RWPE2 (cell line): ENCODE results near the gene MLIP.

Experiments
- ATAC-seq: fragments of 200-7000 bp; cut with Tn5 transposase; 3 replicates; pipeline ENCODE4 v1.9.1; 2021; ENCODE audit warnings: low read depth
- DNase-seq: peaks from one replicate; pipeline ENCODE4 v3.0.0-alpha.2; 2020; ENCODE audit warnings: low spot score
- H3K27ac ChIP-seq: fragments of 450-650 bp; 2 replicates; pipeline ENCODE4 v1.5.1; 2017; ENCODE audit warnings: mild to moderate bottlenecking; ENCODE audit not compliant: poor library complexity, severe bottlenecking
- H3K27me3 ChIP-seq: fragments of 250-450 bp; sonication (Bioruptor Pico); 2 replicates; pipeline ENCODE4 v1.5.1; 2021; ENCODE audit warnings: mild to moderate bottlenecking, moderate library complexity; ENCODE audit not compliant: insufficient read depth, poor library complexity, severe bottlenecking
- H3K36me3 ChIP-seq: fragments of 250-450 bp; sonication (Bioruptor Pico); 2 replicates; pipeline ENCODE4 v1.5.1; 2020; ENCODE audit warnings: low read depth, mild to moderate bottlenecking, moderate library complexity
- H3K4me1 ChIP-seq: fragments of 250-450 bp; sonication (Bioruptor Pico); 2 replicates; pipeline ENCODE4 v1.5.1; 2021; ENCODE audit warnings: mild to moderate bottlenecking, moderate library complexity; ENCODE audit not compliant: insufficient read depth, poor library complexity, severe bottlenecking
- H3K4me3 ChIP-seq: fragments of 250-450 bp; sonication (Bioruptor Pico); 2 replicates; pipeline ENCODE4 v1.5.1; 2021; ENCODE audit warnings: mild to moderate bottlenecking, moderate library complexity; ENCODE audit not compliant: severe bottlenecking
- H3K9me3 ChIP-seq: fragments of 250-450 bp; sonication (Bioruptor Pico); 2 replicates; pipeline ENCODE4 v1.5.1; 2021; ENCODE audit warnings: mild to moderate bottlenecking, moderate library complexity; ENCODE audit not compliant: severe bottlenecking
- TF ChIP-seq, protein P1 (sequence below): fragments of 450-650 bp; IDR thresholded peaks from one replicate; pipeline ENCODE4 v1.5.1; 2017; ENCODE audit warnings: mild to moderate bottlenecking, moderate library complexity; ENCODE audit not compliant: poor library complexity, severe bottlenecking

MLIP gene

DNA sequence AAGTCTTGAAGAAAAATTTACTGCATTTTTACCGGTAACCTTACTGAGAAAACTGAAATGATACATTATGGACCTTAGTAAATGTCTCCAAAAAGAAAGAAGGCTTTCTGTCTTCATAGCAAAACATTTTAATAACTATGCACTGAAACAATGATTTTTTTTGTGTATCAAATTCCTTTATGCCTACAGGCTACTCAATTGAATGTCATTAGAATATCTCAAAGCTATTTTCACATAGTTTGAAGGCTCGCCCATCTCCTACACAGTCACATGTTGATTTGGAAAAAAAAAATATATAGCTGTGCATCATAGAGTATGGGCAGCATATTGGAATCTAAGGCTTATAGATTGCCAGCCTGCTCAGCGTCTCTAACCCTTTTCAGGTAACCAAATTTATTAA is 12.0 kb upstream of the MLIP start:
- no peaks in the 10 kb centered on the region for H3K36me3 ChIP-seq
- TF ChIP-seq, protein P1, sequence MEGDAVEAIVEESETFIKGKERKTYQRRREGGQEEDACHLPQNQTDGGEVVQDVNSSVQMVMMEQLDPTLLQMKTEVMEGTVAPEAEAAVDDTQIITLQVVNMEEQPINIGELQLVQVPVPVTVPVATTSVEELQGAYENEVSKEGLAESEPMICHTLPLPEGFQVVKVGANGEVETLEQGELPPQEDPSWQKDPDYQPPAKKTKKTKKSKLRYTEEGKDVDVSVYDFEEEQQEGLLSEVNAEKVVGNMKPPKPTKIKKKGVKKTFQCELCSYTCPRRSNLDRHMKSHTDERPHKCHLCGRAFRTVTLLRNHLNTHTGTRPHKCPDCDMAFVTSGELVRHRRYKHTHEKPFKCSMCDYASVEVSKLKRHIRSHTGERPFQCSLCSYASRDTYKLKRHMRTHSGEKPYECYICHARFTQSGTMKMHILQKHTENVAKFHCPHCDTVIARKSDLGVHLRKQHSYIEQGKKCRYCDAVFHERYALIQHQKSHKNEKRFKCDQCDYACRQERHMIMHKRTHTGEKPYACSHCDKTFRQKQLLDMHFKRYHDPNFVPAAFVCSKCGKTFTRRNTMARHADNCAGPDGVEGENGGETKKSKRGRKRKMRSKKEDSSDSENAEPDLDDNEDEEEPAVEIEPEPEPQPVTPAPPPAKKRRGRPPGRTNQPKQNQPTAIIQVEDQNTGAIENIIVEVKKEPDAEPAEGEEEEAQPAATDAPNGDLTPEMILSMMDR = no peak
- H3K4me1 ChIP-seq = no peaks in the 10 kb centered on the region
- no peak overlapping the region for H3K27ac ChIP-seq
- DNase-seq = no peak
- no peak overlapping the region for H3K4me3 ChIP-seq
- no peak for ATAC-seq
- H3K9me3 ChIP-seq = no peaks in the 10 kb centered on the region
- no peaks in the 10 kb centered on the region for H3K27me3 ChIP-seq

DNA sequence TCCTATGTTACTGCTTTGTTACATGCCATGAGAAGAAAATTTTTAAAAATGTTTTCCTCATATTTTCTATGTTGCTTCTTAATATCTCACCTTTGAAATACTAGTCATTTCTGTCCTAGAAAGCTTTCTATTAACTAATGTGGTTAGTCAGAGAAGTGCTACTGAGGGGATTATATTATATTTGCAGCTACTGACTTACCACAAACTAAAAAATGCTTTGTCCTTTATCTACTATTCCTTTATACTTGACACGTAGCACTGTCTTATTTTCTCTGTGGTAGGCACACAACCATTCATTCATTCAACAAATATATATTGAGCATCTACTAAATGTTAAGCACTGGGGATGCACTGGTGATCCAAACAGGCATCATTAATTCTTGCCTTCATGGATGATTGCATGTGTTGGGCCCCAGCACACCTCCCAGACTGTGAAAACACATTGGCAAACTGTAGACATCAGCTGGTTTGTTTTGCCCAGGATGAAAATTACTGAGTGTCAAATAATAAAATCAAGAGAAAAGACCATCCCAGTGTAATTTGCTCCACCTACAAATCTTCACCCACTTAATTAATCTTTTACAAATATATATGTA is 10.7 kb upstream of the MLIP start:
- TF ChIP-seq, protein P1 = no peak
- Histone ChIP-seq H3K27me3 (no peaks in the 10 kb centered on the region), H3K9me3 (no peaks in the 10 kb centered on the region), H3K4me3 (no peak overlapping the region), H3K27ac (no peak overlapping the region), H3K36me3 (no peaks in the 10 kb centered on the region), H3K4me1 (no peaks in the 10 kb centered on the region)
- no peak for ATAC-seq
- DNase-seq = no peak

DNA sequence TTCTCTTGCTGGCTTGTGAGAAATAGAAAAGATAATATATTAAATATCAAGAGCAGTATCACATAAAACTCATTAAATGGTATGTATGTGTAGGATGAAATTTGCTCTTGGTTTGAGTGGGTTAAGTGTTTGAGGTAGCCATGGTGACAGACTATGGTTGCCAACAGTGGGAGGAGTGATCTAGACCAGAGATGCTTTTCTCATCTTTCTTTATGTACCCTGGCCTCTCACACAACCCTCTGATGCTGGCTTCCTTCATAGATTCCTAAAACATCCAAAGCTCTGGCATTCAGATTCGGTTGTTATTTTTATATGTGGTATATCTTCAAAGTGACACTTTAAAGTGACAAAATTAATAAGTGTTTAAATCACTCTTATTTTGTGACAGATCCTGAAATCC is 9.0 kb upstream of the MLIP start:
- TF ChIP-seq, protein P1 = no peak
- Histone ChIP-seq H3K36me3 (no peaks in the 10 kb centered on the region), H3K27me3 (no peaks in the 10 kb centered on the region), H3K4me1 (no peaks in the 10 kb centered on the region), H3K9me3 (no peaks in the 10 kb centered on the region), H3K4me3 (no peak overlapping the region), H3K27ac (no peak overlapping the region)
- ATAC-seq (no peak), DNase-seq (no peak)

DNA sequence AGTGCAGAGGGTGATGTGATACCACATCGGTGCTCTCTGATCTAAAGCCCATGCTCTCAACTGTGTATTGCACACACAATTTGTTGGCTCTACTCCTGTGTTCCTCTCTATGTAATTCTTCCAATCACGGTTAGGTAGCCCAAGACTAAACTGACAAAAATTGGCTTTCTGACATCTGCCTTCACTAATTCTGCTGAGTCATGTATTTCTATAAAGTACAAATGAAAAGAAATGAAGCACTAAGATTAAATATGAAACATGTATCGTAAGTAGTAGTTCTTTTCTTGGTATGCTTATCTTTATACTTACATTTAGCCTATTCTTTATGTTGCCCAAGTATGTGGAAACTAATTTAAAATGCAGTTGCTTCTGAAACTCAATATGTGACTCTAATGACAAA is 7.7 kb upstream of the MLIP start:
- no peaks in the 10 kb centered on the region for H3K27me3 ChIP-seq
- ATAC-seq (no peak), DNase-seq (no peak)
- TF ChIP-seq, protein P1 = no peak
- H3K27ac ChIP-seq = no peak overlapping the region
- no peak overlapping the region for H3K4me3 ChIP-seq
- H3K4me1 ChIP-seq = no peaks in the 10 kb centered on the region
- H3K36me3 ChIP-seq = no peaks in the 10 kb centered on the region
- H3K9me3 ChIP-seq = no peaks in the 10 kb centered on the region

DNA sequence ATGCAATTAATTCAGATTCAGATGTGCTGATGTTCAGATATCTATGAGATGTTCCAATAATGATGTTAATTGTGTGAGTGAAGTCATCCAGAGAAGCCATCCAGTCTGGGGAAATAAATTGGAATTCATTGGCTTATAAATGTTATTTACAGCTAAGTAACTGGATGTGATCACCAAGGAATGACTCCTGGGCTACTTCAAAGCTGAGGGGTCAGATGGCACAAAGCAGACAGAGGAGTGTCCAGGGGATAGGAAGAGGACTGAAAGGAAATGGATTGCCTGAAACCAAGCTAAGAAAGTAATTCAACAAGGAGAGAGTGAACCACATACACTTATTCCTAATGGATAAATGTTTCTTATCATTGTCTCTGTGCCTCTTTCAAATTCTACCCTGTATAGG is 4.5 kb upstream of the MLIP start:
- ATAC-seq = no peak

More for the DNA sequence above, 4.5 kb upstream of the MLIP start:
- no peaks in the 10 kb centered on the region for H3K9me3 ChIP-seq
- no peak overlapping the region for H3K4me3 ChIP-seq
- TF ChIP-seq, protein P1 = no peak
- DNase-seq = no peak
- H3K27ac ChIP-seq = no peak overlapping the region
- H3K27me3 ChIP-seq = no peaks in the 10 kb centered on the region
- H3K36me3 ChIP-seq = no peaks in the 10 kb centered on the region
- H3K4me1 ChIP-seq = no peaks in the 10 kb centered on the region
